Common myeloid progenitor, CD34-positive (primary cell): ENCODE results near the gene MTCH1.

Experiments
- CTCF ChIA-PET: fragments of 350-600 bp; sonication (Branson Sonifier 250); formaldehyde crosslinking; loops from one replicate; lab custom pipeline; 2021; ENCODE audit warnings: antibody characterized with exemption; lab: Charles Lee
- POLR2A ChIA-PET: fragments of 350-600 bp; sonication (Branson Sonifier 250); formaldehyde crosslinking; loops from one replicate; lab custom pipeline; 2021; ENCODE audit warnings: antibody characterized with exemption; lab: Charles Lee
- DNase-seq, 3 donors: peaks; one replicate each; pipeline versions ENCODE4 v3.0.0 to v3.0.0-alpha.2; 2013
- H3K27ac ChIP-seq, 2 experiments: 1 replicate in 1 of 2; 2 replicates in 1 of 2; pipeline ENCODE4 v1.7.0; 2013; ENCODE audit warnings: inconsistent platforms in 2 of 2, low read length in 2 of 2, mild to moderate bottlenecking in 2 of 2, low read depth in 1 of 2, moderate library complexity in 1 of 2; ENCODE audit not compliant: severe bottlenecking in 2 of 2, insufficient read depth in 1 of 2, poor library complexity in 1 of 2
- H3K27me3 ChIP-seq, 5 experiments: replicated peaks in 2 of 5; 1 replicate in 3 of 5; 2 replicates in 2 of 5; pipeline versions ENCODE4 v1.6.1 to v1.7.0; 2013; ENCODE audit warnings: low read length in 4 of 5, mild to moderate bottlenecking in 2 of 5, moderate library complexity in 2 of 5, inconsistent platforms in 1 of 5; ENCODE audit not compliant: insufficient read depth in 5 of 5, control insufficient read depth in 4 of 5
- H3K36me3 ChIP-seq, 4 experiments: 1 replicate in 2 of 4; 2 replicates in 2 of 4; pipeline versions ENCODE4 v1.6.1 to v1.7.0; 2013; ENCODE audit warnings: low read length in 3 of 4, control low read depth in 1 of 4, mild to moderate bottlenecking in 1 of 4; ENCODE audit not compliant: control insufficient read depth in 4 of 4, insufficient read depth in 4 of 4
- H3K4me1 ChIP-seq, 4 experiments: 1 replicate in 3 of 4; 2 replicates in 1 of 4; pipeline versions ENCODE4 v1.6.1 to v1.7.1; 2013; ENCODE audit warnings: low read length in 3 of 4, mild to moderate bottlenecking in 3 of 4, control low read depth in 1 of 4, inconsistent platforms in 1 of 4, moderate library complexity in 1 of 4; ENCODE audit not compliant: control insufficient read depth in 4 of 4, insufficient read depth in 4 of 4; ENCODE audit errors: control extremely low read depth in 1 of 4
- H3K4me3 ChIP-seq, 7 experiments: 1 replicate in 4 of 7; 2 replicates in 3 of 7; pipeline versions ENCODE4 v1.5.1 to v1.7.0; 2013; ENCODE audit warnings: mild to moderate bottlenecking in 7 of 7, low read length in 6 of 7, moderate library complexity in 6 of 7, inconsistent platforms in 2 of 7, low read depth in 2 of 7, control low read depth in 1 of 7; ENCODE audit not compliant: insufficient read depth in 4 of 7, control insufficient read depth in 1 of 7; ENCODE audit errors: extremely low read depth in 1 of 7
- H3K9me3 ChIP-seq, 5 experiments: 1 replicate in 4 of 5; 2 replicates in 1 of 5; pipeline versions ENCODE4 v1.6.1 to v1.7.1; 2013; ENCODE audit warnings: low read length in 4 of 5, mild to moderate bottlenecking in 2 of 5, inconsistent platforms in 1 of 5, low read depth in 1 of 5, moderate library complexity in 1 of 5; ENCODE audit not compliant: control insufficient read depth in 4 of 5, insufficient read depth in 2 of 5; ENCODE audit errors: control extremely low read depth in 1 of 5
- WGBS: methylation state at CpG from one replicate; pipeline ENCODE4 v1.1.5; 2013; ENCODE audit not compliant: insufficient coverage; 5-methylcytosine and 5-hydroxymethylcytosine counted together

Gene MTCH1

DNA sequence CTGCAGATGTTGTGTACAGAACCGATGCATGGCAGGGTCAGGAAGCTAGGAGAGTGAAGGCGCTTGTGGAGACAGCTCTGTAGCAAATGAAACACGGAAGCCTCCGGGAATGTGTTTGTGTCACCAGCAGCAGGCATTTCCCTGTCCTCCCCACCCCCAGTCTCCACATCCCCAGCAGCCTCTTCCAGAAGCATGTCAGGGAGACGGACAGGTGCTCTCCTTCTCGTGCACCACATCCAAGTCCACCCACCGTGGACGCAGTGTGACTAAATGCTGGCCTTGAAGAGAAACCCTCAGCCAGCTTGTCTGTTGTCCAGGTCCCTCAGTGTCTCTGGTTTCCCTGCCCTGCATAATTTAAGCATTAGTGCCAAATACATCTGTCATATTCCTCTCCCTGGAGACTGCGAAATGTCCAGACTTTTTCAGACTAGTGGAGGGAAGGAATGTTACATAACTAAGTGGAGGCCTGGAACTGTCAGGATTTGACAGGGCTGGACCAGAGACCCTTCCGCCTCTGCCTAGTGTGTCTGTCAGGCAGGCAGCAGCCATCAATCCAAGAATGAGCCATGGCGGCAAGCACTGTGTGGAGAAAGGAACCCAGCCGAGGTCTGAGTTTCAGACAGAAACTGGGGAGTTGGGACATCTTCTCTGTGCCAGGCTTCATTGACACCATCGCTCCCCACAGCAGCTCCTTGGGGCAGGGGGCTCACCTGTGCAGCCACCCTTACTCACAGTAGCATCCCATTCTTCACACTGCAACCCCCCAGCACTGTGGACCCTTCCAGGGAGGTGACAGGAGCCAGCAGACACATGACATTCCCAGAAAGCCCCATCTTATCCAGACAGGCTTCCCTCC, 58.1 kb downstream of the MTCH1 start:
- no peaks in the 10 kb centered on the region for H3K9me3 ChIP-seq
- H3K4me1 ChIP-seq, result no peaks in the 10 kb centered on the region
- no peak overlapping the region for H3K4me3 ChIP-seq
- ChIA-PET POLR2A (no interaction called here), CTCF (interaction anchor here (0.6 to 1.3 kb wide), 2 partner anchors 14 to 168 kb away, joined by 3 read pairs; no protein-coding TSS in a partner anchor)
- peaks cover 0 to 10% (median 3%) of the 10 kb centered on the region in 5 experiments for H3K27me3 ChIP-seq
- H3K36me3 ChIP-seq, result peaks cover 0 to 26% (median 6%) of the 10 kb centered on the region in 4 experiments
- H3K27ac ChIP-seq, result no peak overlapping the region
- WGBS, result 94% methylated on average over 10 of the region's 13 CpGs
- no peak for DNase-seq

DNA sequence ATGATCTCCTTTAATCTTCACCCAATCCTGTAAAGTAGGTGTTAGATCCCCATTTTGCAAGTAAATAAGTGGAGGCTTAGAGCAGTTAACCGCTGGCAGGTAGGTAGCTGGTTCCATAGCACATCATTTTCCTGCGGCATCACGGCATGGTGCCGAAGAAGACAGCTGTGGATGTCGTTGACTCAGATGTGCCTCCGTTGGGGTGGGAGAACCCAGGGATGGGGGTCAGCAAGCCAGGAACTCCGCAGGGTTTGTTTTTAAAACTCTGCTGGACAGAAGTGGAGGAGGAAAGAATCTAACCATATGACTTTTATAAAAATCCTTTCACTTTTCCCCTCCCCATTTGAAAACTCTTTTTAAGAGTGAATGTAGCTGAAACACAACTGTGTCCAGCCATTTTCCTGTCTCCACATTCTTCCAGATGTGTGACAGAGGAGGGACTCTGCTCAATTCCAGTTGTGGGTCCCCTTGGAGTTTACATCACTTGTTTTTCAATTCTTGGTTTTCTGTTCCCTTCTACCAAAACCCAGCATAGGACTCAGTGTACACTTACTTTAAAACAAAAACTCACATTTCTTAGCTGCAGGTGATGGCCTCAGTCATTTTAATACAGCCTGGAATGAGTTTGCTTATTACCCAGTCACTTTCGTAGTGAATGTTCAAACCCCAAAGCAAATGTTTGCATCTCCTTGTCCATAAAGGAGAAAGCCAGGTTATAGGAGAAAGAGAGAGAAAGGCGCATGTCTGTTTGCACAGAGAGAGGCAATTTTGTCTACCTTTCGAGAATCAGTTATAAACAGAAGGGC, 59.1 kb downstream of the MTCH1 start:
- H3K4me3 ChIP-seq, result no peak overlapping the region
- H3K27ac ChIP-seq, result no peak overlapping the region
- WGBS, result 100% methylated on average over 5 of the region's 10 CpGs

DNA sequence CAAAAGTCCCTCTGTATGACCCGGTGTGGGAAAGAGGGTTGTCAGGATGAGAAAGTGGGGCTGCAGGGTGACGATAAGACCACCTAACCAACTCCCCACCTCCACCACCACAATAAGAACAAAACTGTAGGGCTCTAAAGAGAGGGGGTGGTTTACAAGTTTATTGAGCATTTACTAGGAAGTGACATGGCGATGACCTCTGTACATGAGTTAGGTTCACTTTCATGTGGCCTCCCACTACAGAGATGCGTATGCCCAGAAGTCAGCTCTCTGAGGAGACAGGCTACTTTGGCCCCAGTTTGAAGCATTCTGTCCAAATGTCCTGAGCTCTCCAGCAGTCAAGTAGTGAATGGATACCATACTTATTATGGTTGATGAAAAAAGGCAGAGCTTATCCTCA, 60.2 kb downstream of the MTCH1 start:
- CTCF ChIA-PET, result interaction anchor here (1.0 kb wide), 1 partner anchor 28 kb away, joined by 3 read pairs; no protein-coding TSS in a partner anchor
- DNase-seq, result no peak
- POLR2A ChIA-PET, result no interaction called here
- no peak overlapping the region for H3K4me3 ChIP-seq
- peaks cover 0 to 9% (median 3%) of the 10 kb centered on the region in 5 experiments for H3K27me3 ChIP-seq
- H3K36me3 ChIP-seq, result peaks cover 0 to 35% (median 9%) of the 10 kb centered on the region in 4 experiments
- H3K4me1 ChIP-seq, result no peaks in the 10 kb centered on the region
- 93% methylated on average over 2 of the region's 4 CpGs for WGBS
- no peak overlapping the region for H3K27ac ChIP-seq
- no peaks in the 10 kb centered on the region for H3K9me3 ChIP-seq

More for the DNA sequence above, 59.1 kb downstream of the MTCH1 start:
- peaks cover 0 to 31% (median 7%) of the 10 kb centered on the region in 4 experiments for H3K36me3 ChIP-seq
- no peaks in the 10 kb centered on the region for H3K4me1 ChIP-seq
- no peaks in the 10 kb centered on the region for H3K9me3 ChIP-seq
- POLR2A ChIA-PET, result no interaction called here
- H3K27me3 ChIP-seq, result peaks cover 0 to 10% (median 3%) of the 10 kb centered on the region in 5 experiments
- CTCF ChIA-PET, result interaction anchor here (1.3 kb wide), 1 partner anchor 13 kb away, joined by 3 read pairs; no protein-coding TSS in a partner anchor
- no peak for DNase-seq

DNA sequence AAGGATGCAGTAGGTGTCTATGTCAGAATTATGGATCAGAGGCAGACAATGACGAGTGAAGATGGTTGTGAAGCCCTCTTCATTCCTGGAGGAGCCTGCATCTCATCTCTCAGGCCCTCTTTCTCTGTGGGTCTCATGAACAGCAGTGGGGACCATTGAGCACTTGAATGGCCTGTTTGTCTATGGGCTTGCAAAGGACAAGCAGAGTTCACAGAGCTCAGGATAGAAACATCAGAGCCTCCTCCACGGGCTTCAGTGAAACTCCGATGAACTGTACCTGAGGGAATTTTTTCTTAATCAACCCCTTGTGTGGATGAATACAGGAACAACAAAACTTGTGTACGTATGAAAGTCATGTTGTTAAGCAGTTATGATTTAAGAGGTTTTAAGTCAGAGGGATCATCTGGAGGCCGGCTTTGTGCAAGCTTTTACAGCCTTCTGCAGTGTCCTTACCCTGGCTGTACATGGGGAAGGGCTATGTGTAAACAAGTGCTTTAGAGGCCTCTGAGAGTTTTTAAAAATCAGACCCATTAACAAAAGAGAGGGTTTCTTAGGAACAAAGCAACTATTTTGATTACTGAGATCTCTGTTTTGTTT, 61.1 kb downstream of the MTCH1 start:
- Histone ChIP-seq H3K4me3 (no peak overlapping the region), H3K27ac (no peak overlapping the region), H3K27me3 (peaks cover 0 to 2% (median 0%) of the 10 kb centered on the region in 5 experiments), H3K9me3 (no peaks in the 10 kb centered on the region), H3K4me1 (no peaks in the 10 kb centered on the region), H3K36me3 (peaks cover 3 to 39% (median 11%) of the 10 kb centered on the region in 4 experiments)
- ChIA-PET CTCF (interaction anchor here (1.0 kb wide), 1 partner anchor 29 kb away, joined by 3 read pairs; no protein-coding TSS in a partner anchor), POLR2A (no interaction called here)
- 96% methylated on average over 5 of the region's 5 CpGs for WGBS
- DNase-seq, result no peak

DNA sequence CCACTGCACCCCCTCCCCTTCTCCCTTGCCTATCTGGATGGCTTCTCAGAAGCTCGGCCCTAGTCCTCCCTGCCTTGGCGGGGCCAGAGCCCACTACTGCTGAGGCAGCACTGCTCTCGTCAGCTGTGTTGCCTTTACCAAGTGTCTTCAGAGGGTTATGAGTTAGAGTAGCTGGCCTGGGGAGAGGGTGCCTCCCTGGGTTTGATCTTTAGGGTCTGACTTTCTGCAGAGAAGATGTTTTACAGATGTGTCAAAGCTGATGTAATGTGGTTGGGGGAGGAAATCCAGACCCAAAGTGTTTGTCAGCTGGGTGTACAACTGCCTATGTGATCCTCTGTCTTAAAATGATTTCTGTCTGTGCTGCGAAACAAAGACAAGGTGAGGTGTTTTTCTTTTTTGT, 61.9 kb downstream of the MTCH1 start:
- peaks cover 0 to under 1% (median 0%) of the 10 kb centered on the region in 5 experiments for H3K27me3 ChIP-seq
- 100% methylated on average over 4 of the region's 4 CpGs for WGBS
- ChIA-PET POLR2A (interaction anchor here (0.6 kb wide), 1 partner anchor 31 kb away, joined by 4 read pairs; no protein-coding TSS in a partner anchor), CTCF (no interaction called here)
- DNase-seq, result no peak
- H3K4me1 ChIP-seq, result no peaks in the 10 kb centered on the region
- peaks cover 3 to 47% (median 12%) of the 10 kb centered on the region in 4 experiments for H3K36me3 ChIP-seq
- no peak overlapping the region for H3K4me3 ChIP-seq
- no peaks in the 10 kb centered on the region for H3K9me3 ChIP-seq
- H3K27ac ChIP-seq, result no peak overlapping the region

DNA sequence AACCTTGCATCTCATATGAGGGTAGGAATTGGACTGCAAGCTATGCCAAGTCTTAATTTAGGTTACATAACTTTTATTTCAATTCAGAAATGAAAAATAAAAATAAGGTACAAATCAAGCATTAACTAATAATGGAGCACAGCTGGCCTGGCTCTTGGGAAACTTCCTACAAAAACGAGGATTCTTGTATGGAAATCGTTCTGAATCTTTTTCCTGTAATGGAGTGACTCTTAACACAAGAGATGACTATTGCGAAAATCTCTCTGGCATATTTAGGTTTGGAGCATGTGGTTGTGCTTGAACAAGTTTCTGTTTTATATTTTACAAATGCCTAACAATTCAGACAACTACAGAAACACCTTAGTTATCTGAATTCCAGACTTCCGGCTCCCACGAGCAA, 65.5 kb downstream of the MTCH1 start:
- Histone ChIP-seq H3K36me3 (peaks cover 7 to 72% (median 28%) of the 10 kb centered on the region in 4 experiments), H3K4me3 (no peak overlapping the region), H3K4me1 (peaks cover 0 to 5% (median 0%) of the 10 kb centered on the region in 4 experiments), H3K27me3 (peaks cover 0 to 1% (median 0%) of the 10 kb centered on the region in 5 experiments), H3K27ac (no peak overlapping the region), H3K9me3 (no peaks in the 10 kb centered on the region)
- DNase-seq, result no peak
- ChIA-PET POLR2A (no interaction called here), CTCF (no interaction called here)
- WGBS, result 94% methylated on average over 2 of the region's 5 CpGs
